Globus pallidus (tissue), 1 donor: Measurements from ENCODE around the gene UGDH.

ENCODE experiments used
- DNase-seq: peaks from one replicate; pipeline ENCODE4 v3.0.0-alpha.2; 2015; ENCODE audit warnings: low spot score

Gene UGDH

GRCh38 chr4:39452153-39452859, 74.9 kb downstream of the UGDH start:
- no peak for DNase-seq

GRCh38 chr4:39451423-39452023, 75.7 kb downstream of the UGDH start:
- DNase-seq, result no peak

GRCh38 chr4:39450618-39451017, 76.6 kb downstream of the UGDH start:
- DNase-seq, result no peak
